WTC11 (cell line): Measurements from ENCODE around the gene JAKMIP1. TPM values are rescaled to one million over a fixed set of nuclear protein-coding genes. Genes with fewer than 3 reads are reported as not detected.

Source experiments
- ATAC-seq: fragments of 200-7000 bp; cut with Tn5 transposase; 2 replicates; pipeline ENCODE4 v1.10.0; 2021; ENCODE audit warnings: mild to moderate bottlenecking, moderate library complexity
- CTCF ChIA-PET: fragments of 300-600 bp; sonication (Branson Sonifier 250); formaldehyde crosslinking; loops from one replicate; lab custom pipeline; 2021; ENCODE audit warnings: antibody characterized with exemption; lab: Charles Lee
- POLR2A ChIA-PET: fragments of 350-600 bp; sonication (Branson Sonifier 250); formaldehyde crosslinking; loops from one replicate; lab custom pipeline; 2021; ENCODE audit warnings: antibody characterized with exemption; lab: Charles Lee
- DNase-seq: peaks from one replicate; pipeline ENCODE4 v3.0.0; 2021; ENCODE audit warnings: low spot score
- H3K27ac Mint-ChIP-seq: 2 replicates; pipeline ENCODE4 v1.8.0; 2021; ENCODE audit warnings: mixed read lengths
- H3K27me3 Mint-ChIP-seq: 2 replicates; pipeline ENCODE4 v1.8.0; 2021; ENCODE audit warnings: low read depth, mild to moderate bottlenecking, moderate library complexity, mixed read lengths
- H3K36me3 Mint-ChIP-seq: 2 replicates; pipeline ENCODE4 v1.8.0; 2021; ENCODE audit warnings: mixed read lengths
- H3K4me1 Mint-ChIP-seq: 2 replicates; pipeline ENCODE4 v1.8.0; 2022; ENCODE audit warnings: mixed read lengths
- H3K4me3 Mint-ChIP-seq: 2 replicates; pipeline ENCODE4 v1.8.0; 2021; ENCODE audit warnings: mild to moderate bottlenecking, moderate library complexity, mixed read lengths
- H3K9me3 Mint-ChIP-seq: 2 replicates; pipeline ENCODE4 v1.8.0; 2021; ENCODE audit warnings: mixed read lengths
- AR ChIP-seq: fragments of 250-450 bp; sonication (Bioruptor Pico); IDR thresholded peaks from 2 replicates; pipeline ENCODE4 v1.9.0; 2021; ENCODE audit warnings: mild to moderate bottlenecking
- CDX4 ChIP-seq: fragments of 250-450 bp; sonication (Bioruptor Pico); IDR thresholded peaks from 2 replicates; pipeline ENCODE4 v1.9.0; 2021; ENCODE audit warnings: moderate library complexity, mild to moderate bottlenecking, inconsistent platforms, borderline replicate concordance
- CREB1 ChIP-seq: sonication (generic); formaldehyde crosslinking; IDR thresholded peaks from 2 replicates; pipeline ENCODE4 v1.8.0; 2023; ENCODE audit warnings: mild to moderate bottlenecking, missing genetic modification reagents
- E2F5 ChIP-seq: sonication (generic); formaldehyde crosslinking; IDR thresholded peaks from 2 replicates; pipeline ENCODE4 v1.8.1; 2022; ENCODE audit warnings: mild to moderate bottlenecking, moderate library complexity, missing genetic modification reagents
- ELF4 ChIP-seq: sonication (generic); formaldehyde crosslinking; IDR thresholded peaks from 2 replicates; pipeline ENCODE4 v1.8.1; 2022; ENCODE audit warnings: low read depth, mild to moderate bottlenecking, moderate library complexity, missing genetic modification reagents
- FOXK1 ChIP-seq: sonication (generic); formaldehyde crosslinking; IDR thresholded peaks from 2 replicates; pipeline ENCODE4 v1.8.0; 2022; ENCODE audit warnings: mild to moderate bottlenecking, moderate library complexity, missing genetic modification reagents
- GTF2I ChIP-seq: fragments of 250-450 bp; sonication (Bioruptor Pico); conservative IDR thresholded peaks from 2 replicates; pipeline ENCODE4 v1.4.0; 2021; ENCODE audit warnings: mild to moderate bottlenecking
- IRF1 ChIP-seq: sonication (generic); formaldehyde crosslinking; IDR thresholded peaks from 2 replicates; pipeline ENCODE4 v1.8.0; 2023; ENCODE audit warnings: missing genetic modification reagents
- NFATC4 ChIP-seq: fragments of 250-450 bp; sonication (Bioruptor Pico); IDR thresholded peaks from 2 replicates; pipeline ENCODE4 v1.9.0; 2021; ENCODE audit warnings: mild to moderate bottlenecking
- PRDM15 ChIP-seq: sonication (generic); formaldehyde crosslinking; IDR thresholded peaks from 2 replicates; pipeline ENCODE4 v1.8.0; 2022; ENCODE audit warnings: missing genetic modification reagents
- SOX15 ChIP-seq: fragments of 250-450 bp; sonication (Bioruptor Pico); IDR thresholded peaks from 2 replicates; pipeline ENCODE4 v1.9.0; 2021; ENCODE audit warnings: mild to moderate bottlenecking
- USF2 ChIP-seq: sonication (generic); formaldehyde crosslinking; IDR thresholded peaks from 2 replicates; pipeline ENCODE4 v1.8.1; 2023; ENCODE audit warnings: mild to moderate bottlenecking, missing genetic modification reagents, moderate library complexity
- ZMAT4 ChIP-seq: fragments of 250-450 bp; sonication (Bioruptor Pico); IDR thresholded peaks from 2 replicates; pipeline ENCODE4 v1.9.0; 2021; ENCODE audit warnings: mild to moderate bottlenecking
- ZNF232 ChIP-seq: sonication (generic); formaldehyde crosslinking; IDR thresholded peaks from 2 replicates; pipeline ENCODE4 v1.8.0; 2022; ENCODE audit warnings: mild to moderate bottlenecking, missing genetic modification reagents
- ZNF512 ChIP-seq: sonication (generic); formaldehyde crosslinking; IDR thresholded peaks from 2 replicates; pipeline ENCODE4 v1.8.1; 2022; ENCODE audit warnings: missing genetic modification reagents, borderline replicate concordance
- ZSCAN18 ChIP-seq: fragments of 250-450 bp; sonication (Bioruptor Pico); IDR thresholded peaks from 2 replicates; pipeline ENCODE4 v2.1.2; 2022; ENCODE audit warnings: mild to moderate bottlenecking, moderate library complexity
- total RNA-seq: library from RNA; stranded (reverse); gene quantifications from 3 replicates; pipeline ENCODE4 v1.2.3, GENCODE V29; 2021

The JAKMIP1 gene
- total RNA-seq, 1 experiment from 2014 or later = 4.0 TPM

GRCh38 chr4:6069845-6070709 is 130.3 kb downstream of the JAKMIP1 start (continued):
- TF ChIP-seq PRDM15 (CRISPR knock-in tag) (no peak), GTF2I (CRISPR knock-in tag) (no peak), CREB1 (CRISPR knock-in tag) (no peak)

GRCh38 chr4:6068986-6069385 is 131.4 kb downstream of the JAKMIP1 start:
- Mint-ChIP-seq H3K4me1 (peaks cover 12% of the 10 kb centered on the region), H3K27ac (no peak overlapping the region), H3K36me3 (no peaks in the 10 kb centered on the region), H3K9me3 (peaks cover 6% of the 10 kb centered on the region; the same call in 1 of the 2 replicates), H3K4me3 (no peak overlapping the region), H3K27me3 (no peaks in the 10 kb centered on the region)
- POLR2A ChIA-PET = no interaction called here
- ATAC-seq (no peak), DNase-seq (no peak)
- no peak for TF ChIP-seq CDX4
- TF ChIP-seq NFATC4 (CRISPR knock-in tag) = no peak
- no peak for TF ChIP-seq ELF4 (CRISPR knock-in tag)
- no peak for TF ChIP-seq ZNF512 (CRISPR knock-in tag)
- CTCF ChIA-PET = interaction anchor here (0.7 to 1.0 kb wide), 2 partner anchors 21 to 127 kb away, joined by 4 to 5 read pairs; no protein-coding TSS in a partner anchor

GRCh38 chr4:6065934-6066590 is 134.3 kb downstream of the JAKMIP1 start:
- ChIA-PET POLR2A (no interaction called here), CTCF (interaction anchor here (0.9 to 1.2 kb wide), 3 partner anchors 47 to 77 kb away, joined by 3 read pairs; no protein-coding TSS in a partner anchor)
- Mint-ChIP-seq H3K36me3 (peaks cover 5% of the 10 kb centered on the region; the same call in 1 of the 2 replicates), H3K27me3 (no peaks in the 10 kb centered on the region; the same call in 1 of the 2 replicates), H3K4me1 (no peaks in the 10 kb centered on the region), H3K9me3 (peaks cover 6% of the 10 kb centered on the region; the same call in 1 of the 2 replicates), H3K4me3 (no peak overlapping the region), H3K27ac (no peak overlapping the region)
- DNase-seq (no peak), ATAC-seq (no peak)
- TF ChIP-seq SOX15 (CRISPR knock-in tag) (no peak), USF2 (CRISPR knock-in tag) (no peak), ZMAT4 (CRISPR knock-in tag) (no peak), ZSCAN18 (CRISPR knock-in tag) (no peak), FOXK1 (no peak), ZNF232 (CRISPR knock-in tag) (no peak), IRF1 (CRISPR knock-in tag) (no peak), AR (CRISPR knock-in tag) (no peak), E2F5 (CRISPR knock-in tag) (no peak)
